Activated naive CD4-positive, alpha-beta T cell treated with anti-CD3 and anti-CD28 coated beads, Interleukin-2, amount 50 U/mL, for 16 hours (primary cell): Measurements from ENCODE around the gene SLC66A2.

ENCODE experiments used
- DNase-seq: peaks from one replicate; pipeline ENCODE4 v3.0.0-alpha.2; 2020

SLC66A2 gene

DNA sequence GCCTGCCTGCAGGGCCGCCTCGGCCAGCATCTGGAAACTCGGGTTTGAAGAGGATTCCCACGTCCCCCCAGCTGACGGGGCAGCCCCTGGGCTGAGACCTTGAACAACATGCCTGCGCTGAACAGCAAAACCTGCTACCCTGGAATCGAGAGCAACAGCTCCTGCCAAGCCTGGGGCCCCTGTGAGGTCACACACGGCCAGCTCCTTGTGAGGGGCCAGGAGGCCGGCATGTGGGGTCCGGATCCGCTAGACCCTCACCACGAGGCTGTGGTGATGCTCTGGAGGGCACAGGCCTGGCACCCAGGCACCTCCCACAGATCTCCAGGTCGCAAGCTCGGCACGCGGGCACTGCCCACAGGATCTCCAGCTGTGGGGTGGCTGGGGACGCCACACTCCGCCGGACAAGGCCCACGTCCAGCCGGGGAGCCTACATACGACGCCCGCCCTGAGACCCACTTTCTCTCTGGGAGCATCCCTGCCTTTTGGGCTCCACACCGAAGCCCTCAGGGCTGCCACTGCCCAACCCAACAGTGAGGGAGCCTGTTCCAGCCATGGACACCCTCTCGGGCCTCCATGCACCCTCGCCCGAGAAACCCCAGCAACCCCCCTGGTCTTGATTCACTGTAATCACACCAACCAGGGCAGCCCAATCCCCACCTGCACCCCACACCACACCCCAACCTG lies 34.1 kb downstream of the SLC66A2 start:
- DNase-seq, result no peak

DNA sequence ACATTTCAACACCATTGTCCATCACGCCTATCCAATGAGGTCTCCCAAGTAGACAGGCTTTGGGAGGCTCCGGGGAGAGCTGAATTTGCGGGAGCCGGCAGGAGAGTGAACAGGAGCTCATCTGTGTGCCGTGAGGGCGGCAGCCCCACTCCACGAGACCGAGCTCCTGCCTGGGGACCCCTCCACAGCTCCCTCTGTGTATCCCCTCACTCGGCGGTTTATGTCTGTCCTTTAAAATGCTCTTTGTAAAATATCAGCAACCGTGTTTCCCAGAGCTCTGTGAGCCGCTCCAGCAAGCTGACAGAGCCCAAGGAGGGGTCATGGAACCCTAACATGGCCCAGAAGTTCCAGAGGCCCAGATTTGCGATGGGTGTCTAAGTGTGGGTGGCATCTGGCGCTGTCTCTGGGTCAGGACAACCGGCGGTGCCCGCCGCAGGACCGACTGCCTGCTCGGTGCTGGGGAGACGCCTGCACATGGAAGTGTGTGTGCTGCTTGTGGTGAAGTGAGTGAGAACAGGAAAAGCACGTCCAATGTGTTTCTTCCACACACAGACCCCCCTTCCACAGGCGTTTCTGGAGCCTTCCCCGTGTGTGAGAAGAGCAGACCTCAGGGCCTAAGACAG lies 34.8 kb downstream of the SLC66A2 start:
- no peak for DNase-seq

DNA sequence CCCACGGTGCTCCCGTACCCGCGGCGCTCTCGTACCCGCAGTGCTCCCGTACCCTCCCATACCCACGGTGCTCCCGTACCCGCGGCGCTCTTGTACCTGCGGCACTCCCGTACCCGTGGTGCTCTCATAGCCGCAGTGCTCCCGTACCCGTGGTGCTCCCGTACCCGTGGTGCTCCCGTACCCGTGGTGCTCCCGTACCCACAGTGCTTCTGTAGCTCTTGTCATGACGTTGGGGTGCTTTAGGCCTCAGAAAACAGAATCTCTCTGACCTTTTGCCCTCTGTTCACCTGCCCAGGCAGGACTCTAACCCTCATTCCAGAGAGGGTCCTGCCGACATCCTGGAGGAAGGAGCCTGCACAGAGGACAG lies 35.3 kb downstream of the SLC66A2 start:
- no peak for DNase-seq

DNA sequence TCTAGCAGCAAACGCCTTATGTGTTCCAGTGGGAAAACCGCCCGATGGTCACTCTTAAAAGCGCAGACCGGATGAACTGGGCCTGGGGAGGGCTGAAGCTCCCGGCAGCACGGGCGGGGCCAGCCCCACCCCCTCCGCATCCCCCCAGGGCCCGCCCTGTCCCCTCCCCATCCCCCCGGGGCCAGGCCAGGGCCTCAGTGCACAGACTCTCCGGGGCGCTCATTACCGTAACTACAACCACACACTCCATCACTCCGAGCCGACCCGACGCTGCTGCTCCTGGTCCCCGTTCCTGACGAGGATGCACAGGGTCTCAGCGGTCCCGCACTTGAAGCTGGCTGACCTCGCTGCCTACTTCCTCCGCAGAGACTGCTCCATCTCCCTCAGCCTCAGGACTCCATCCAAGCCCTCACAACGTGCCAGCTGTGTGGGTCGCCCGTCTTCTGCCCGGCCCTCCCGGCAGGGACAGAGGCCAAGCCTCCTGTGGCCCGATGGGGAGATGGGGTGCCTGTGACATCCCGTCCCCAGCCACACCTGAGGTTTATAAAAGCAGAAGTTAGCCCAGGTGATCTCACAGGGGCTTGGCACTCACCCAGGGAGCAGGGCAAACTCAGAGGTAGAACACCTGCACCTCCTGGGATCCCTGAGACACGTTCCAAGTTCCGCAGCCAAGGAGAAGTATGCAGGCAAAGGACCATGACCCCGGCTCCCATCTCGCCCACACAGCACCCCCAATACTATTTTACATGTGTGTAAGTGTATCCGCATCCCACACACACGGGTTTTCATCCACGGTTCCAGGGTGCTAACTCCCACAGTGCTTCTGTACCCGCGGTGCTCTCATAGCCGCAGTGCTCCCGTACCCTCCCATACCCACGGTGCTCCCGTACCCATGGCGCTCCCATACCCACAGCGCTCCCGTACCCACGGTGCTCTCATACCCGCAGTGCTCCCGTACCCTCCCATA lies 36.0 kb downstream of the SLC66A2 start:
- DNase-seq, result no peak

DNA sequence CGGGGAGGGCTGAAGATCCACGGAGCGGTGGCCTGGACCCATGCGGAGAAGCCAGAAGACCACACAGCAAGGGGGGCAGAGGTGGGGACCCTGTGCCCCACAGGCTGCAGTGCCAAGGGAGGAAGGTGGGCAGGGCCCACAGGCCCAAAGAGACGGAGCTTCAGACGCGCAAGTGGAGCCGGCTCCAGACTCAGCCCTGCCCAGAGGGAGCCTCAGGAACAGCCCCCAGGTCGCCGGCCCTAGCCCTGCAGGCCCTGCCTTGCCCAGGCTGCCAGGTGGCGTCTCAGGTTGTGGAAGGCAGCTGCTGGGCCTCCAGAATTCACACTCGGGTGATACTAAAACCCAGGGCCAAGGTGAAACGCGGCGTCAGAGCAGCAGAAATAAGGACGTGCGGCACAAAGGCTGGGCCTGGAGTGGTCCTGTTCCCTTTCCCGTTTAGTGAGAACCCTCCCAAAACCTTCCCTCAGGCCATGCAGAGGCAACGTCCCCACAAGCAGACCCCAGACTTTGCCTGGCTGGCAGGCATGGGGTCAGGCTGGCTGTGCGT lies 36.8 kb downstream of the SLC66A2 start:
- no peak for DNase-seq

DNA sequence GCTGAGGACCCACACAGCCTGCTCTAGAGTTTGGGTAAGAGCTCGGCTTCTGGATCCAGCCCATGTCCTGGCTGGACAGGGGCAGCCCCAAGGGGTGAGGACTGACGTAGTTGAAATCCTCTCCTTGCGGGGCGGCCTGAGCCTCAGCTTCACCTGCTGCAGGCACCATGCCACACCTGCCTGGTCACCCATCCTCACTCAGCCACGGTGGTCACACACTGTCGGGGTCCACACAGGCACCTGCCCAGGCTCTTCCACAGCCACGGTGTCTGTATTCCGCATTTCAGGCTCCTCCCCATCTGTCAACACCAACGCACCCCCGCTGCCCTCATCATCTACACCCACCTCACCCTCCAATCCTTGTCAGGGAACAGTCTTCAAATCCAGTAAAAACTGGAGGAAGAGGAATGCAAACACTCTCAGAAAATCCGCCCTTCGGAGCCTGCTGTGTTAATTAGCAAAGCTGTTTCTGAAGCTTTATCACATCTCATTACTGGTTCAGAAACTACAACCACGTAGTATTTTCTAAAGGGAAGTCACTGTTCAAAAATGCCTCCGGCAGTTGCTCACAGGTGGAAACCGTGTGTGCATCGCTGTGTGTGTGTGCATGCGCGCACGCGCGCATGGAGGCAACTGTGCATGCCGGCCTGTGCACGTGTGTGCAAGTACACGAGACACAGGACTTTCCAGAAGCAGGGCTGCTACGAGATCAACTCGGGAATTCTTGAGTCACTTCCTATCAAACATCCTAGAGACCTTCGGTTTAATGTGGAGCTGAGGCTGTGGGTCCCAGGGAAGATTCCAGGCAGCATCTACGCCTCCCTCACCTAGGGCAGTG lies 38.2 kb downstream of the SLC66A2 start:
- no peak for DNase-seq

DNA sequence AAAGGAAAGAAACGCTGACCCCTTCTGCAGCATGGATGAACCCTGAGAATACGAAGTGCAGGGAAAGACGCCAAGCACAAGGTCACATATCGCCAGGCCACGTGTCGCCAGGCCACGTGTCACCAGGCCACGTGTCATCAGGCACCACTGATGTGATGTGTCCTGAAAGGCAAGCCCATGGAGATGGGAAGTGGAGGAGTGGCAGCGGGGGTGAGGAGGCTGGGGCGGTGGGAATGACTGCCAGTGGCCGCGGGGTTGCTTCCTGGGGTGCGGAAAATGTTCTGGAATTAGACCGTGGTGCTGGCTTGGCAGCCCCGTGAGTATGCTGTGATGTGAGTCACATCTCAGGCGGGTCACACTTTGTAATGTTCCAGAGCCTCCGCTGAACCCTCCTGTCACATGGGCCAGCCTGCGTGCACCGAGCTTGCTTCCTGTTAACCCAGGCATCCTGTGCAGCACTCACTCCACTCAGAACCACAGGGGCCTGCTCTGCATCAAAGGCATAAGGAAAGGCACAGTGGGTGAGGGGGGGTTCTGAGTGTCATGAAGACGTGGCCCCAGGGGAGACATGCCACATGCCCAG lies 39.0 kb downstream of the SLC66A2 start:
- peak; percentile 37 for DNase-seq

DNA sequence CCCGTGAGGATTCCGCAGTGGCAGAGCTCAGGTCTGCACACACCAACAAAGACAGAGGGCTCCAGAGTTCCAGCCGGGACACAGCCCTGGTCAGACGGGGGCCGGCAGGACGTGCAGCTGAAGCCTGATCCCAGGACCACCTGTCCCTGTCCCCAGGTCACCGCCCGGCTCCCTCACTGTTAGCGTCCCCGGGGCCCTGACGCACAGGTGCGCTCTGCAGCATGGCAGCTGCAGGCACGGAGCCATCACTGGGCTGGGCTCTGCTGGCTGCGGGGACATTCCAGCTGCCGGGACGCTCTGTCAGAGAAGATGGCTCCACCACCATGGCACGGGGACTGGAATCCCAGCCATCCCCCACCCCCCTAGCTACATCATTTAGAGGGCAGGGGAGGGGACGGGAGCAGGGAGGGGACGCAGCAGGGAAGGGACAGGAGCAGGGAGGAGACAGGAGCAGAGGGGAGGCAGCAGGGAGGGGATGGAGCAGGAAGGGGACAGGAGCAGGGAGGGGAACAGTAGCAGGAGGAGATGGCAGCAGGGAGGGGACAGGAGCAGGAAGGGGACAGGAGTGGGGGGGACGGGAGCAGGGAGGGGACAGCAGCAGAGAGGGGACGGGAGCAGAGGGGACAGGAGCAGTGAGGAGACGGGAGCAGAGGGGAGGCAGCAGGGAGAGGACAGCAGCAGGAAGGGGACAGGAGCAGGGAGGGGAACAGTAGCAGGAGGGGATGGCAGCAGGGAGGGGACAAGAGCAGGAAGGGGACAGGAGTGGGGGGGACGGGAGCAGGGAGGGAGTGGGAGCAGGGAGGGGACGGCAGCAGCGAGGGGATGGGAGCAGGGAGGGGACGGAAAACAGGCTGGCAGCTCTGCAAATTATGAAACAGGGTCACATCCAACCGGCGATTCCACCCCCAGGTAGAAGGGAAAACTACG lies 39.8 kb downstream of the SLC66A2 start:
- no peak for DNase-seq

DNA sequence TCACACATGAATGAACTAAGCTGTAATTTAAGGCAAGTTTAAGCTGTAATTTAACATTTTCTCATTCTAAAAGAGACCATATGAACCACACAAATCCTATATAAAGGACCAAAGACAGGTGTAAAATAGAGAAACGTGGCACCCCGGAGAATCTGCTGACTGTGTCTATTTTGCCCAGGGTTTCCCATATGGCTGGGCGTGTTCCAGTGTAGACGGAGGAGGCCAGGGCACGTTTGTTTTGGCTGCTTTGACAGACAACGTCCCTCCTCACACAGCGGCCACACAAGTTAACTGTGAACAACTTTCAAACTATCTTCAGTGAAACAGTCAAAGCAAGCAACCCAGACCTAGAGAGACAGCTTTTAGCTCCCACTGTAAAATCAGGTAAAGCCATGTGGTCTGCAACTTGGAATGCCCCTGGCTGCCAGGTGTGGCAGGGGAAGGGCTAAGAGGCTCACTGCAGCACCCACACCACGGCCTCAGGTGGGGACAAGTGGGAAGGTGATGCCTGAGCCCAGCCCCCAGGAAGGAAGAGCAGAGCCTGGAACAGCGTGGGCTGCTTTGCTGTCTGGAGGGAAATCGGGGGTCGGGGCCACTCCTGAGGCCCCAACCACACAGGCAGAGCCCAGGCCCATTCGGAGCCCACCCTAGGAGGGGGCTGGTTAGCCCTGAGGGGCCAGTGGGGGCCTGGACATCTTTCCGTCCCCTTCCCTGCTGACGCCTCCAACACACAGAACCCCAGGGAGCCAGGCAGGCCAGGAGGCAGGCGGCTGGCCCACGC lies 40.7 kb downstream of the SLC66A2 start:
- DNase-seq, result no peak

DNA sequence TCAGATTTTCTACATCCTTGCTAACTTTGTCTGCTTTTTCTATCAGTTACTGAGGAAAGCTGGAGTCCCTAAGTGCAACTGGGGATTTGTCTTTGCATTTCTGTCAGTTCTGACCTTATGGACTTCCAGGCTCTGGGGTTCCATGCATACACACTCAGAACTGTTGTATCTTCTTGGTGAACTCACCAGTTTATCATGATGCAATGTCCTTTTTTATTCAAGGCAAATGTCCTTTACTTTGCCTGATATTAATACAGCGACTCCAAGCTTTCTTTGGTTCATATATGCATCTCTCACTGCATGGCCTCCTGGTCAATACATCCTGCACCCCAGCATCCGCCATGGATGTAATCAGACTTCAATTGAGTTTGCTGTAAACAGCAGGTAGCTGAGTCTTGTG lies 44.7 kb downstream of the SLC66A2 start:
- no peak for DNase-seq

DNA sequence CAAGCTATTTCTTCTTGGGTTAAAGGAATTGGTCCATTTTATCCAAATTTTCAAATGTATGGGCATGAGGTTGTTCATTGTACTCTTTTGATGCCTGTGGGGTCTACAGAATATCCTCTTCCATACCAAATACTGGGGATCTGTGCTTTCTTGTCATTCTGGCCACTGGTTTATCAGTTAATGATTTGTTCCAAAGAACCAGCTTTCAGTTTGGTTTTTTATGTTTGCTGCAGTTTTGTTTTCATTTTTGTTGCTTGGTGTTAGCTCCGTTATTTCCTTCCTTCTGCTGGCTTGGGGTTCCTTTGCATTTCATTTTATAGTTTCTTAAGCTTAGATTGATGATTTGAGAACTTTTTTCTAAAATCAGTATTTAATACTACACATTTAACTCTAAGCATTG lies 45.5 kb downstream of the SLC66A2 start:
- DNase-seq, result no peak

DNA sequence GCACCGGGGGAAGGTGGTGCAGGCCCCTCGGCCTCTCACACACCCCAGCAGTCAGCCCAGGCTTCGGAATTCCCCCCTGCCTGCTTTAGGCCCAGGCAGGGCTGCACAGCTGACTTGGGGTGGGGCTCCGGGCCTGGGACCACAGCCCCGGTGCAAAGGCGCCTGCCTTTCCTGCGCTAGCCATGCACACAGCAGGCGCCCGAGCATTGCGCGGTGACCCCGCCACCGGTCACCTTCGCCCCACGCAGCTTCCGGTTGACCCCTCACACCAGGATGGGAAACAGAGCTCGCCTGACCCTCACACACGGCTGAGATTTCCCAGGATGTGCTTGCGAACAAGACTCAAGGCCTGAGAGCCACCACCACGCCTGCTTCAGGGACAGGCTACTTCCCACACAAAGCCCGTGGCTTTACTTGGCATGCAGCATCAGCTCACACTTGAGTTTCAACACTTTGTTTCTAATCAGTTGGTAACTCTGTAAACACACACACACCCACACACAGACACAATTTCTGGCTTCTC lies 46.0 kb downstream of the SLC66A2 start:
- DNase-seq, result no peak

DNA sequence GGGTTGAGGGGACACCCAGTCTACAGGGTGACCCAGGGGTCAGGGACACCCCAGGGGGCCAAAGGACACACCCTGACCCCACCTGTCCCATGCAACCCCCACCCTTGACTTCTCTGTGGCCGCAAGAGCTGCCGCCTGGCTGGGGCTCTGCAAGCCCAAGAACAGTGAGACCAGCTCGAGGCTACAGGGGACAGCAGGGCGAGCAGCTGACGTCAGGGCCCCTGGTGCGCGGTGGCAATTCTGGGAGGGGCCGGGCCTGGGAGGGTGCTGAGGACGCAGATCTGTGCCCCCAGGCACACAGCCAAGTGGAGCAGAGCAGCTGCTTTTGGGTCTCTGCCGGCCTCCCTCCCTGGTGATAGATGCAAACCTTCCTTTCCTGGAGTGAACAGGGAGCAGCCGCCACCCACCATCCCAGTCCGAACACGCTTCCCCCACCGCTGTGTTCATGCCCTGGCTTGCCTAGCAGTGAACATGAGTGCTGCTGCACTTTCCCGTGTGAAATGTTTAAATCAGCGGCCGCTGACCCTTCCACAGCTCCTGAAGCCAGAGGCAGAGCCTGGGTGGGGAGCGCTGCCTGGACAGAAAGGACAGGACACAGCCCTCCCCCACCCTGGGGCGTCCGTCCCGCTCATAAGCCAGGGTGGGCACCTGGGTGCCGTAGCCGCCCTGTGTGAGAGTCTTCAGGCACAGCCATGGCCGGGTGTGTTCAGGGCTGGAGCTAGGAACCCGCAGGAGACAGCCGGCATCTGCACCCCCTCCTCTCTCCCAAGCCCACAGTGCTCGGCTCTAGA lies 46.9 kb downstream of the SLC66A2 start:
- DNase-seq, result no peak

DNA sequence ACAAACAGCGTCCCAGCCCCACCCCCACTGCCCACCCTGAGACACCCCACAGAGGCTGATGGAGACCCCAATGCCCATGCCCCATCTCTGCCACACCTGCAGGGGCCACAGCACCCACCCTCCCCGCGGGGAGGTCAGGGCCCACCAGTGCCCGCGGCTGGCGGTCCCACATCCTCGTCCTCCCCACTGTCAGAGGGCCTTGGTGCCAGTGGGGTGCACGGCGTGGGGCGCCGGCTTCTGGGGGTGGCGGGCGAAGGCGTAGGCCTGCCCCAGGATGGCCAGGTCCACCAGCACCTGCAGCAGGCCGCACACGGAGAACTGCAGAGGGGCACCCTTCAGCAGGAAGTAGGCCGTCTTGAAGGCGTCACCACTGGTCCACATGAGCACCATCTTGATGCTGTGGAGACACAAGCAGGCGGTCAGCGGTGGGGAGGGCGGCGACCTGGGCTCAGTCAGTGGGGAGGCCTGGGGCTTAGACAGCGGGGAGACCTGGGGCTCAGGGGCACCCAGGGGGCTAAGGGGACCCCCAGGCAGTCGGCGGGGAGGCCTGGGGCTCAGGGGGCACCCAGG lies 47.6 kb downstream of the SLC66A2 start:
- DNase-seq, result no peak

DNA sequence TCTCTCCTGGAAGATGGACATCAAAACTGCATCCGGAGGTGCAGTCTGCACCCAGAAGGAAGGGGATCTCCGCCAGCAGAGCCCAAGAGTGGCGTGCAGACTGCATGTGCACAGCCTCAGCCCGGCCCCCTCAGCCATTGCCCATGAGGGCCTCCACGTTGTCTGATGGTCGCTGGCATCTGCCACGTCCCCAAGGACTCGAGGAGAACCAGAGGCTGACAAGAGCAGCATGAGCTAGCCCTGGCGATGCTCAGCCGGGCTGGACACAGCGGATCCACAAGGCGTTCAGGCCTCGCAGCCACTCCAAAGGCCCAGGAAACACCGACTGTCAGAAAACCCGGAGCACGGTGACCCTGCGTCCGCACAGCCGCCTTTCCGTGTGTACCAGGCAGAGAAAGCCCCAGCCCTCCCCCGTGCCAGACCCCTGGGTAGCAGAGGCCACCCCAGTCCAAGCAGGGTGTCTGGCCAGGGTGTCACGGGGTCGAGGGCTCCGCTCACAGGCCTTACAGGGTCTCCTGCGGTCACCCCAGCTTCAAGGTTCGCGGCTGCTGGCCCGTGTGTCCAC lies 48.3 kb downstream of the SLC66A2 start:
- DNase-seq, result no peak

DNA sequence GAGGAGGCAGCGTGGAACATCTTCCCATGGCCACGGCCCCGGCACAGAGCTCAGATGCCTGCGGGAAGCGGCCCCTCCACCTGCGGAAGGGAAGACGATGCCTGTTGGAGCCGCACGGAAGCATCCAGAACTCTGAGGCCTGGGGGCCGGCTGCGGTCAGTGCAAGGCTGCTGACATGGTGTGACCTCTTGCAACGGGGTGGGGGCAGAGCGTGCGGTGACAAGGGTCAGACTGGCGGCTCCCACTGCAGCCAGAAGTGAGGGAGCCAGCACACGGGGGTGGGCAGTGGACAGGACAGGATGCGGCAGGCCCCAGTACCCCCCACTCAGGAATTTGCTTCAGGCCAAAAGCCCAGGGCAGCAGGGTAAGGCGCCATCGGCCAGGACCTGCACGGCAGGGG lies 48.8 kb downstream of the SLC66A2 start:
- DNase-seq, result no peak

DNA sequence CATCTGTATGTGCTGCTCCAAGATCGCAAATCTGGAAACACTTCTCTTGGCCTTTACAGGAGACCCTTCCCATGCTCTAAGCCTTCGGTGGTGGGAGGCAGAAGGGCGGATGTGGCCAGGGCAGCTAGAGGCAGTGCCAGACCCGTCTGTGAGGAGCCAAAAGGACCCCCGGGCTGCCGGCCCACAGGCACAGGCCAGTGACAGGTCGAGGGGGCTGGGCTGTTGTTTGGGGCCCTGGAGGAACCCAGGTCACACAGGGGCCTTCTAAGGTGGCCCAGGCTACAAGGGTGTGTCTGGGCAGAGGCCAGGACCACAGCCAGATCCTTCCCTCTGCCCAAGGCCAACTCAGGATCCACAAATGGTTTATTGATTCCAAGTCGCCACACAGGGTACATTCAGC lies 49.4 kb downstream of the SLC66A2 start:
- DNase-seq, result no peak

DNA sequence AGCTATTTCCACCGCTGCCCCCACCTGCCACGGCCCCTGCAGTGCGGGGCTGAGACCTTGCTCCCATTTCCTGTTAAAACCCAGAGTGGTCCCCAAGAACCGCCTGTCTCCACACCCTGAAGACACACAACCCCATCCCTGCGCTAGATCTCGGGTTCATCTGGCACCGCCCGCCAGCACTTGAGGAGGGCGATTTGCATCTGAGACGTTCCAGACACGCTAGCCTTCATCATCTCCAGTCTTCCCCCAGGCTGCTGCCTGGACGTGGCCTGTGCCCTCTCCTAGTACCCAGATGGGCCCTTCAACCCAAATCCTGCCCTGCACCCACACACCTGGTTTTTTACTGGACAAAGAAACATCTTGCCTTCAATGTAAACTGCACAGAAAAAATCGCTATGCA lies 49.8 kb downstream of the SLC66A2 start:
- DNase-seq, result no peak
